Measurements from ENCODE around the gene ULK4.

GRCh38 chr3:41898631-41899030 is 63.3 kb downstream of the ULK4 start:
- no peak for TF ChIP-seq CTCF (IDR thresholded peaks at IDR 0.05; ENCODE audit: low read depth, low read length, poor library complexity, severe bottlenecking)
- TF ChIP-seq EZH2phosphoT487 (IDR thresholded peaks at IDR 0.05; ENCODE audit: borderline replicate concordance, low read length), result no peak

Measured in DOHH2 (cell line).